ENCODE measurements around the gene DUSP5. TPM values are rescaled to one million over a fixed set of nuclear protein-coding genes. Genes with fewer than 3 reads are reported as not detected.

DUSP5 gene
- total and polyA plus RNA-seq, 2 of the 8 experiments (the other 6 are each of a cell fraction or from before 2014, with no cell fraction given), result 13.6 to 30.3 TPM

DNA sequence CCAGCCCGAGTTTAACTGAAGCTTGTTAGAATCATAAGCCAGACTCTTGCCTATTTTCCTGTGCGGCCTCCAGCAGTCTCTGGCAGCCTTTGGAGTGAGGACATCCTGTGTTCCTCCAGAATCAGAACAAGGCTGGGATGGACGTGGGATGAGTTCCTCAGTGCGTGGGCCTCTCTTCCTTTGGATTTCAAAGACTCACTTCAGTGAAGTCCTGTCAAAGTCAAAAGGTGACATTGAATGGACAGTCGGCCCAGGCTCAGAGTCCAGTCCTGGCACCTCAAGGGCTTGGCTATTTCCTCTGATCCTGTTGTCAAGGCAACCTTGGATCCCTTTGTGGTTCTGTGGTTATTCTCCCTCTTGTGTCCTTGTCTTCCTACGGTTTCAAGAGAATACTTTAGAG, 48.4 kb downstream of the DUSP5 start:
- Histone ChIP-seq H3K9me3 (ENCODE audit: insufficient read depth in 2 of 2, low read depth in 1 of 2, low read length in 1 of 2) (no peaks in the 10 kb centered on the region), H2BK120ac (replicated peaks; ENCODE audit: low read depth, low read length) (no peak overlapping the region), H3K27ac (ENCODE audit: low read depth, low read length) (no peak overlapping the region), H4K20me1 (replicated peaks in 1 of 2; ENCODE audit: control insufficient read depth in 1 of 2, insufficient read depth in 2 of 2, low read length in 2 of 2) (no peaks in the 10 kb centered on the region), H3K27me3 (replicated peaks in 1 of 4; ENCODE audit: control insufficient read depth in 3 of 4, extremely low read depth in 1 of 4, insufficient read depth in 3 of 4, low read length in 3 of 4) (no peaks in the 10 kb centered on the region), H3K36me3 (ENCODE audit: control insufficient read depth in 2 of 4, insufficient read depth in 4 of 4, low read length in 3 of 4) (no peaks in the 10 kb centered on the region), H2AFZ (ENCODE audit: low read length) (no peak overlapping the region), H3K79me1 (ENCODE audit: low read depth, low read length) (no peaks in the 10 kb centered on the region), H3K14ac (ENCODE audit: insufficient read length) (no peak overlapping the region), H4K91ac (replicated peaks; ENCODE audit: insufficient read length, low read length) (no peak overlapping the region), H4K8ac (ENCODE audit: extremely low read depth, insufficient read depth, low read length) (no peak overlapping the region), H2BK15ac (ENCODE audit: low read length) (no peak overlapping the region), H2BK12ac (ENCODE audit: low read depth, low read length) (no peak overlapping the region), H3K4me1 (replicated peaks in 1 of 4; ENCODE audit: control insufficient read depth in 3 of 4, insufficient read depth in 4 of 4, low read length in 3 of 4) (no peaks in the 10 kb centered on the region), H2BK5ac (ENCODE audit: low read depth, low read length) (no peak overlapping the region), H3K4me3 (ENCODE audit: extremely low read depth in 1 of 4, insufficient read depth in 2 of 4, low read depth in 3 of 4, low read length in 4 of 4) (no peak overlapping the region), H3K9ac (replicated peaks in 1 of 4; ENCODE audit: extremely low read depth in 1 of 4, low read depth in 3 of 4, low read length in 3 of 4) (no peak overlapping the region), H3K18ac (ENCODE audit: extremely low read depth, low read length) (no peak overlapping the region), H3K4me2 (ENCODE audit: insufficient read depth in 1 of 2, low read depth in 2 of 2, low read length in 2 of 2) (no peak overlapping the region), H2AK5ac (ENCODE audit: low read depth, low read length) (no peak overlapping the region), H3K56ac (replicated peaks; ENCODE audit: insufficient read length, low read depth, low read length) (no peak overlapping the region), H3K23ac (ENCODE audit: insufficient read length) (no peak overlapping the region), H3K4ac (replicated peaks; ENCODE audit: insufficient read length, low read depth, low read length) (no peak overlapping the region), H4K5ac (ENCODE audit: insufficient read length, low read depth, low read length) (no peak overlapping the region), H2BK20ac (ENCODE audit: low read length) (no peak overlapping the region), H3K23me2 (ENCODE audit: low read depth, low read length) (no peaks in the 10 kb centered on the region; the same call in 1 of the 2 replicates), H3K79me2 (ENCODE audit: control insufficient read depth in 1 of 2, insufficient read depth in 2 of 2, low read length in 2 of 2) (no peaks in the 10 kb centered on the region)
- peak in 1 of 2 experiments; percentile 34 for DNase-seq (ENCODE audit: low read depth in 1 of 2, low spot score in 2 of 2)
- no peak for FAIRE-seq
- WGBS, 2 experiments (ENCODE audit: extremely low coverage in 1 of 2, insufficient coverage in 1 of 2, insufficient read length in 1 of 2, insufficient replicate concordance in 2 of 2, low coverage in 1 of 2, low lambda C conversion rate in 2 of 2, missing lambda C conversion rate in 1 of 2), result 84% methylated on average over 6 of the region's 6 CpGs; no CpG with 5 or more reads in 1 of the 2 experiments
- POLR2A ChIA-PET (ENCODE audit: partially characterized antibody), result interaction anchor here (0.7 to 1.2 kb wide), 4 partner anchors 16 to 48 kb away, joined by 4 to 7 read pairs (median 5); partner anchors contain the start of genes DUSP5 and SMC3
- CTCF ChIA-PET (ENCODE audit: partially characterized antibody), result interaction anchor here (0.6 to 4.8 kb wide), 47 partner anchors 10 to 239 kb away, joined by 3 to 49 read pairs (median 4); partner anchors contain the start of gene SMNDC1
- TF ChIP-seq CHD1 (IDR thresholded peaks at IDR 0.05; ENCODE audit: low read depth, low read length), result no peak
- no peak for TF ChIP-seq SRF (IDR thresholded peaks at IDR 0.05; ENCODE audit: low read depth, low read length)
- TF ChIP-seq, protein P1, sequence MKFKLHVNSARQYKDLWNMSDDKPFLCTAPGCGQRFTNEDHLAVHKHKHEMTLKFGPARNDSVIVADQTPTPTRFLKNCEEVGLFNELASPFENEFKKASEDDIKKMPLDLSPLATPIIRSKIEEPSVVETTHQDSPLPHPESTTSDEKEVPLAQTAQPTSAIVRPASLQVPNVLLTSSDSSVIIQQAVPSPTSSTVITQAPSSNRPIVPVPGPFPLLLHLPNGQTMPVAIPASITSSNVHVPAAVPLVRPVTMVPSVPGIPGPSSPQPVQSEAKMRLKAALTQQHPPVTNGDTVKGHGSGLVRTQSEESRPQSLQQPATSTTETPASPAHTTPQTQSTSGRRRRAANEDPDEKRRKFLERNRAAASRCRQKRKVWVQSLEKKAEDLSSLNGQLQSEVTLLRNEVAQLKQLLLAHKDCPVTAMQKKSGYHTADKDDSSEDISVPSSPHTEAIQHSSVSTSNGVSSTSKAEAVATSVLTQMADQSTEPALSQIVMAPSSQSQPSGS (IDR thresholded peaks at IDR 0.05; ENCODE audit: low read length), result no peak
- no peak for TF ChIP-seq SAP30 (IDR thresholded peaks at IDR 0.05; ENCODE audit: insufficient read depth, insufficient replicate concordance, low read length)
- TF ChIP-seq SP4 (IDR thresholded peaks at IDR 0.05; ENCODE audit: low read length), result no peak
- TF ChIP-seq HDAC2 (IDR thresholded peaks at IDR 0.05; ENCODE audit: borderline replicate concordance in 1 of 2, low read depth in 2 of 2, low read length in 2 of 2), result no peak
- TF ChIP-seq MAFK (IDR thresholded peaks at IDR 0.05; ENCODE audit: low read depth, low read length), result no peak
- no peak for TF ChIP-seq JUN (IDR thresholded peaks at IDR 0.05; ENCODE audit: low read depth, low read length)
- no peak for TF ChIP-seq TAF1 (IDR thresholded peaks at IDR 0.05; ENCODE audit: low read depth, low read length)
